H1 (cell line): Measurements from ENCODE around the gene NR1H2. TPM values are rescaled to one million over a fixed set of nuclear protein-coding genes. Genes with fewer than 3 reads are reported as not detected.

Source experiments
- ATF3 ChIP-seq: IDR thresholded peaks from 2 replicates; pipeline ENCODE4 v1.6.1; 2011; ENCODE audit warnings: low read depth, mild to moderate bottlenecking, low read length; ENCODE audit not compliant: insufficient read depth
- POU5F1 ChIP-seq: IDR thresholded peaks from 2 replicates; pipeline ENCODE4 v1.6.1; 2011; ENCODE audit warnings: low read depth, mild to moderate bottlenecking, low read length, moderate library complexity
- SP4 ChIP-seq: IDR thresholded peaks from 2 replicates; pipeline ENCODE4 v1.6.1; 2012; ENCODE audit warnings: low read length, inconsistent platforms
- polyA plus RNA-seq, 7 experiments: library from polyadenylated mRNA; depleted of rRNA in 3 of 7; stranded (reverse) in 5 of 7; unstranded in 2 of 7; fragments of >200 nt in 5 of 7; fragments of 200-250 nt in 2 of 7; gene quantifications; 1 replicate in 5 of 7; 2 replicates in 1 of 7; 4 replicates in 1 of 7; pipeline versions ENCODE4 v1.2.1 to v1.2.3, GENCODE V29; 2011 to 2013; ENCODE audit warnings: missing spikeins in 2 of 7, mixed read lengths in 2 of 7
- total RNA-seq: library from RNA; stranded (reverse); fragmentation: NEBNext Ultra II Directional; extraction: Animal tissue kit (Norgen Biotek cat#: 25700); gene quantifications from 2 replicates; pipeline ENCODE4 v1.2.1, GENCODE V29; 2021

Gene NR1H2
- total and polyA plus RNA-seq, 2 of the 8 experiments (the other 6 are each of a cell fraction or from before 2014, with no cell fraction given): 40.3 to 47.5 TPM

- TF ChIP-seq ATF3 (no peak), SP4 (no peak), POU5F1 (no peak)
These were observed 23.1 kb downstream of the NR1H2 start (continued) for GRCh38 chr19:50399368-50399745.
